ENCODE data around the gene ADAM19. TPM values are rescaled to one million over a fixed set of nuclear protein-coding genes. Genes with fewer than 3 reads are reported as not detected.
A peak's percentile ranks its signal among the peaks of the same experiment; 100 is the strongest.

Gene ADAM19
- total and polyA plus RNA-seq, 2 of the 4 experiments (the other 2 are of a cell fraction) = 35.5 to 49.2 TPM

GRCh38 chr5:157481265-157481664, 94.3 kb downstream of the ADAM19 start:
- no peak overlapping the region for H4K91ac ChIP-seq (ENCODE audit: insufficient read depth, low read depth, low read length)
- H3K14ac ChIP-seq (replicated peaks; ENCODE audit: low read depth, low read length) = no peak overlapping the region
- dilution Hi-C loops (cut with HindIII; ENCODE audit: low sequenced_read_pairs, unreplicated experiment) (no loop called here), in situ Hi-C loops (cut with MboI; ENCODE audit: low sequenced_read_pairs) (no loop called here), intact Hi-C loops (cut with micrococcal nuclease) (no loop called here)
- DNase-seq (no peak), ATAC-seq (ENCODE audit: low read depth) (no peak)
- H3K4me1 ChIP-seq (ENCODE audit: control insufficient read depth, insufficient read depth, low read length) = peaks cover 2% of the 10 kb centered on the region; the same call in 1 of the 2 replicates
- peaks cover 2% of the 10 kb centered on the region; the same call in 1 of the 2 replicates for H4K20me1 ChIP-seq (ENCODE audit: insufficient read depth, low read length)
- peaks cover 36% of the 10 kb centered on the region for H3K36me3 ChIP-seq (ENCODE audit: control insufficient read depth, insufficient read depth, low read length)
- H3K23ac ChIP-seq (ENCODE audit: low read depth, low read length) = no peak overlapping the region
- H3K4ac ChIP-seq (ENCODE audit: low read depth, low read length) = no peak overlapping the region
- H3K27me3 ChIP-seq (ENCODE audit: control insufficient read depth, insufficient read depth, low read length) = no peaks in the 10 kb centered on the region
- no peak overlapping the region for H2AK5ac ChIP-seq (ENCODE audit: low read depth, low read length)
- no peaks in the 10 kb centered on the region for H3K9me3 ChIP-seq (ENCODE audit: control insufficient read depth, insufficient read depth, low read length)
- no TSS peak for BruUV-seq (replicated peaks)
- H4K8ac ChIP-seq (ENCODE audit: low read depth in 2 of 2, low read length in 2 of 2) = peak overlapping the region in 1 of 2 experiments; percentile 32; a peak in 1 of 4 replicates
- no peak overlapping the region for H2AK9ac ChIP-seq (replicated peaks; ENCODE audit: low read depth, low read length, poor library complexity)
- H3K79me1 ChIP-seq (ENCODE audit: low read depth in 1 of 2, low read length in 2 of 2) = peaks cover 17 to 35% of the 10 kb centered on the region in 2 experiments
- WGBS, 2 experiments (ENCODE audit: extremely low coverage in 2 of 2, insufficient read length in 1 of 2) = 100% methylated on average over 1 of the region's 4 CpGs; no CpG with 5 or more reads in 1 of the 2 experiments
- no peak overlapping the region for H3K27ac ChIP-seq (ENCODE audit: insufficient read depth, low read length)
- ChIA-PET CTCF (interaction anchor here (1.1 kb wide), 1 partner anchor 153 kb away, joined by 4 read pairs; no protein-coding TSS in a partner anchor), POLR2A (ENCODE audit: unreplicated experiment) (no interaction called here)
- H2BK120ac ChIP-seq (ENCODE audit: low read depth, low read length) = no peak overlapping the region
- no peak for TF ChIP-seq MAZ (IDR thresholded peaks at IDR 0.05; ENCODE audit: borderline replicate concordance, low read depth, low read length)
- TF ChIP-seq POLR2A (IDR thresholded peaks at IDR 0.05; ENCODE audit: low read depth, low read length) = no peak
- TF ChIP-seq MXI1 (IDR thresholded peaks at IDR 0.05; ENCODE audit: borderline replicate concordance, low read depth, low read length) = no peak
- TF ChIP-seq FOS (IDR thresholded peaks at IDR 0.05; ENCODE audit: low read depth, low read length) = no peak
- no peak for TF ChIP-seq NFE2L2 (IDR thresholded peaks at IDR 0.05; ENCODE audit: low read depth, low read length)
- no peak for TF ChIP-seq RAD21 (IDR thresholded peaks at IDR 0.05; ENCODE audit: low read length)
- no peak for TF ChIP-seq USF2 (IDR thresholded peaks at IDR 0.05; ENCODE audit: low read depth, low read length)
- no peak for TF ChIP-seq BHLHE40 (IDR thresholded peaks at IDR 0.05; ENCODE audit: low read depth, low read length)
- TF ChIP-seq CEBPB (IDR thresholded peaks at IDR 0.05; ENCODE audit: low read depth, low read length) = no peak
- no peak for TF ChIP-seq SMC3 (IDR thresholded peaks at IDR 0.05; ENCODE audit: low read depth, low read length)
- TF ChIP-seq ELK1 (IDR thresholded peaks at IDR 0.05; ENCODE audit: borderline replicate concordance, low read depth, low read length) = no peak
- TF ChIP-seq MAFK (IDR thresholded peaks at IDR 0.05; ENCODE audit: low read depth, low read length) = no peak
- no peak for TF ChIP-seq CHD1 (IDR thresholded peaks at IDR 0.05; ENCODE audit: low read depth, low read length)
- TF ChIP-seq RCOR1 (IDR thresholded peaks at IDR 0.05; ENCODE audit: insufficient replicate concordance, low read length) = no peak
- no peak overlapping the region for H2BK5ac ChIP-seq (ENCODE audit: low read depth, low read length, poor library complexity, severe bottlenecking)
- no peak overlapping the region for H3K4me3 ChIP-seq (ENCODE audit: insufficient read depth, low read depth, low read length)
- no peak overlapping the region for H3K9ac ChIP-seq (ENCODE audit: low read depth, low read length)
- no peak overlapping the region for H3K4me2 ChIP-seq (ENCODE audit: low read depth, low read length)
- no peak overlapping the region for H3K56ac ChIP-seq (ENCODE audit: extremely low read depth, insufficient read depth, low read length)
- no peak overlapping the region for H3K18ac ChIP-seq (ENCODE audit: low read depth, low read length)
- peaks cover 4% of the 10 kb centered on the region; the same call in 1 of the 2 replicates for H3K9me1 ChIP-seq (ENCODE audit: insufficient read depth, low read length)
- no peak overlapping the region for H2BK20ac ChIP-seq (ENCODE audit: low read depth, low read length)
- H2AFZ ChIP-seq (replicated peaks; ENCODE audit: low read length, poor library complexity) = no peak overlapping the region
- no peak overlapping the region for H4K5ac ChIP-seq (ENCODE audit: low read depth, low read length)
- no peak overlapping the region for H2BK15ac ChIP-seq (ENCODE audit: low read depth, low read length)
